ENCODE results near the gene GORAB. TPM values are rescaled to one million over a fixed set of nuclear protein-coding genes. Genes with fewer than 3 reads are reported as not detected.

GORAB gene
- total and polyA plus RNA-seq, 10 of the 15 experiments (the other 5 are each of a cell fraction or from before 2014, with no cell fraction given), result 5.5 to 38.6 (median 10.3) TPM

DNA sequence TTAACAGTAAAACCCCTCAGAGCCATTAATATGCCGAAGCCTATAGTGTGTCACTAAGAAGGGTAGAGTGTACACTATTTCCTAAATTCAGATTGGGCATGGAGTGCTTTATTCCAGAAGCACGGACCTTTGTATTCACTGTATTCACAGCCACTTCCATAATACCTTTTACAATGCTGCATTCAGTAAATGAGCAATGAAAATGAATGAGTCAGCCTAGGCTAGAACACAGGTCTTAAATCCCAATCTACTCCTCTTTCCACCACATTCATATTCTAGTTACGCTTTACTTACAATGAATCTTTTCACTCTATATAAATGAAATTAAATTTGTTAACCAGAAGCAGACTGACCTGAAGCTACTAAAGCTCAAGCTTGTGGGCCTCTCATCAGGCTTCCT is 13.0 kb upstream of the GORAB start (continued):
- TF ChIP-seq, protein P1, sequence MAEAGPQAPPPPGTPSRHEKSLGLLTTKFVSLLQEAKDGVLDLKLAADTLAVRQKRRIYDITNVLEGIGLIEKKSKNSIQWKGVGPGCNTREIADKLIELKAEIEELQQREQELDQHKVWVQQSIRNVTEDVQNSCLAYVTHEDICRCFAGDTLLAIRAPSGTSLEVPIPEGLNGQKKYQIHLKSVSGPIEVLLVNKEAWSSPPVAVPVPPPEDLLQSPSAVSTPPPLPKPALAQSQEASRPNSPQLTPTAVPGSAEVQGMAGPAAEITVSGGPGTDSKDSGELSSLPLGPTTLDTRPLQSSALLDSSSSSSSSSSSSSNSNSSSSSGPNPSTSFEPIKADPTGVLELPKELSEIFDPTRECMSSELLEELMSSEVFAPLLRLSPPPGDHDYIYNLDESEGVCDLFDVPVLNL (IDR thresholded peaks at IDR 0.05; ENCODE audit: low read depth, low read length), result no peak

DNA sequence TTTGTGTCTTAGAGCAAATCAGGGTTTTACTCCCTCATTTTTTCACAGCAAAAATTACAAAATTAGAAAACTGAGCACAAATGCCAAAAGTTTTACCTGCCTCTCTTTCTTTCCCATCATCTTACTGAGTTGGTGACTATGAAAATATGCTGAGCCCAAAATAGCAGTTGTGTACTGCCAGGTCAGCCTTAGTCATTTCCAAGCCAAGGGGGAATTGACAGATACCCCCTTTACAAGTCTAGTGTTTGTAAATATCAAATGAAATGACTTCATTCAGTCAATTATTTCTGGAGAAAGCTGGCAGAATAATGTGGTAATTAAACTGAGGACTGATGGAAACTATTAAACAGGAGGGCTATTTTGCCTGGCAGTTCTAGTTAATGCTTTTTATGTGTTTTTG is 11.4 kb upstream of the GORAB start:
- intact Hi-C loops (cut with micrococcal nuclease; ENCODE audit: unreplicated experiment), result no loop called here
- RAD21 ChIA-PET (ENCODE audit: unreplicated experiment), result interaction anchor here (0.7 to 3.0 kb wide), 5 partner anchors 13 to 605 kb away, joined by 3 to 12 read pairs (median 3); no protein-coding TSS in a partner anchor
- no peak for TF ChIP-seq GATAD2B (conservative IDR thresholded peaks at IDR 0.05; ENCODE audit: low read depth)
- TF ChIP-seq PML (IDR thresholded peaks at IDR 0.05; ENCODE audit: low read length), result no peak
- TF ChIP-seq, protein P2, sequence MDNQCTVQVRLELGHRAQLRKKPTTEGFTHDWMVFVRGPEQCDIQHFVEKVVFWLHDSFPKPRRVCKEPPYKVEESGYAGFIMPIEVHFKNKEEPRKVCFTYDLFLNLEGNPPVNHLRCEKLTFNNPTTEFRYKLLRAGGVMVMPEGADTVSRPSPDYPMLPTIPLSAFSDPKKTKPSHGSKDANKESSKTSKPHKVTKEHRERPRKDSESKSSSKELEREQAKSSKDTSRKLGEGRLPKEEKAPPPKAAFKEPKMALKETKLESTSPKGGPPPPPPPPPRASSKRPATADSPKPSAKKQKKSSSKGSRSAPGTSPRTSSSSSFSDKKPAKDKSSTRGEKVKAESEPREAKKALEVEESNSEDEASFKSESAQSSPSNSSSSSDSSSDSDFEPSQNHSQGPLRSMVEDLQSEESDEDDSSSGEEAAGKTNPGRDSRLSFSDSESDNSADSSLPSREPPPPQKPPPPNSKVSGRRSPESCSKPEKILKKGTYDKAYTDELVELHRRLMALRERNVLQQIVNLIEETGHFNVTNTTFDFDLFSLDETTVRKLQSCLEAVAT (IDR thresholded peaks at IDR 0.05), result no peak
- TF ChIP-seq, protein P3, sequence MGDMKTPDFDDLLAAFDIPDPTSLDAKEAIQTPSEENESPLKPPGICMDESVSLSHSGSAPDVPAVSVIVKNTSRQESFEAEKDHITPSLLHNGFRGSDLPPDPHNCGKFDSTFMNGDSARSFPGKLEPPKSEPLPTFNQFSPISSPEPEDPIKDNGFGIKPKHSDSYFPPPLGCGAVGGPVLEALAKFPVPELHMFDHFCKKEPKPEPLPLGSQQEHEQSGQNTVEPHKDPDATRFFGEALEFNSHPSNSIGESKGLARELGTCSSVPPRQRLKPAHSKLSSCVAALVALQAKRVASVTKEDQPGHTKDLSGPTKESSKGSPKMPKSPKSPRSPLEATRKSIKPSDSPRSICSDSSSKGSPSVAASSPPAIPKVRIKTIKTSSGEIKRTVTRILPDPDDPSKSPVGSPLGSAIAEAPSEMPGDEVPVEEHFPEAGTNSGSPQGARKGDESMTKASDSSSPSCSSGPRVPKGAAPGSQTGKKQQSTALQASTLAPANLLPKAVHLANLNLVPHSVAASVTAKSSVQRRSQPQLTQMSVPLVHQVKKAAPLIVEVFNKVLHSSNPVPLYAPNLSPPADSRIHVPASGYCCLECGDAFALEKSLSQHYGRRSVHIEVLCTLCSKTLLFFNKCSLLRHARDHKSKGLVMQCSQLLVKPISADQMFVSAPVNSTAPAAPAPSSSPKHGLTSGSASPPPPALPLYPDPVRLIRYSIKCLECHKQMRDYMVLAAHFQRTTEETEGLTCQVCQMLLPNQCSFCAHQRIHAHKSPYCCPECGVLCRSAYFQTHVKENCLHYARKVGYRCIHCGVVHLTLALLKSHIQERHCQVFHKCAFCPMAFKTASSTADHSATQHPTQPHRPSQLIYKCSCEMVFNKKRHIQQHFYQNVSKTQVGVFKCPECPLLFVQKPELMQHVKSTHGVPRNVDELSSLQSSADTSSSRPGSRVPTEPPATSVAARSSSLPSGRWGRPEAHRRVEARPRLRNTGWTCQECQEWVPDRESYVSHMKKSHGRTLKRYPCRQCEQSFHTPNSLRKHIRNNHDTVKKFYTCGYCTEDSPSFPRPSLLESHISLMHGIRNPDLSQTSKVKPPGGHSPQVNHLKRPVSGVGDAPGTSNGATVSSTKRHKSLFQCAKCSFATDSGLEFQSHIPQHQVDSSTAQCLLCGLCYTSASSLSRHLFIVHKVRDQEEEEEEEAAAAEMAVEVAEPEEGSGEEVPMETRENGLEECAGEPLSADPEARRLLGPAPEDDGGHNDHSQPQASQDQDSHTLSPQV (IDR thresholded peaks at IDR 0.05), result no peak
- TF ChIP-seq, protein P4, sequence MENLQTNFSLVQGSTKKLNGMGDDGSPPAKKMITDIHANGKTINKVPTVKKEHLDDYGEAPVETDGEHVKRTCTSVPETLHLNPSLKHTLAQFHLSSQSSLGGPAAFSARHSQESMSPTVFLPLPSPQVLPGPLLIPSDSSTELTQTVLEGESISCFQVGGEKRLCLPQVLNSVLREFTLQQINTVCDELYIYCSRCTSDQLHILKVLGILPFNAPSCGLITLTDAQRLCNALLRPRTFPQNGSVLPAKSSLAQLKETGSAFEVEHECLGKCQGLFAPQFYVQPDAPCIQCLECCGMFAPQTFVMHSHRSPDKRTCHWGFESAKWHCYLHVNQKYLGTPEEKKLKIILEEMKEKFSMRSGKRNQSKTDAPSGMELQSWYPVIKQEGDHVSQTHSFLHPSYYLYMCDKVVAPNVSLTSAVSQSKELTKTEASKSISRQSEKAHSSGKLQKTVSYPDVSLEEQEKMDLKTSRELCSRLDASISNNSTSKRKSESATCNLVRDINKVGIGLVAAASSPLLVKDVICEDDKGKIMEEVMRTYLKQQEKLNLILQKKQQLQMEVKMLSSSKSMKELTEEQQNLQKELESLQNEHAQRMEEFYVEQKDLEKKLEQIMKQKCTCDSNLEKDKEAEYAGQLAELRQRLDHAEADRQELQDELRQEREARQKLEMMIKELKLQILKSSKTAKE (IDR thresholded peaks at IDR 0.05; ENCODE audit: low read depth, poor library complexity, severe bottlenecking), result no peak
- TF ChIP-seq SUPT20H (IDR thresholded peaks at IDR 0.05; ENCODE audit: borderline replicate concordance, control insufficient read depth, low read depth, low read length), result no peak
- TF ChIP-seq HDAC6 (IDR thresholded peaks at IDR 0.05; ENCODE audit: unreplicated experiment), result no peak
- TF ChIP-seq, protein P5, sequence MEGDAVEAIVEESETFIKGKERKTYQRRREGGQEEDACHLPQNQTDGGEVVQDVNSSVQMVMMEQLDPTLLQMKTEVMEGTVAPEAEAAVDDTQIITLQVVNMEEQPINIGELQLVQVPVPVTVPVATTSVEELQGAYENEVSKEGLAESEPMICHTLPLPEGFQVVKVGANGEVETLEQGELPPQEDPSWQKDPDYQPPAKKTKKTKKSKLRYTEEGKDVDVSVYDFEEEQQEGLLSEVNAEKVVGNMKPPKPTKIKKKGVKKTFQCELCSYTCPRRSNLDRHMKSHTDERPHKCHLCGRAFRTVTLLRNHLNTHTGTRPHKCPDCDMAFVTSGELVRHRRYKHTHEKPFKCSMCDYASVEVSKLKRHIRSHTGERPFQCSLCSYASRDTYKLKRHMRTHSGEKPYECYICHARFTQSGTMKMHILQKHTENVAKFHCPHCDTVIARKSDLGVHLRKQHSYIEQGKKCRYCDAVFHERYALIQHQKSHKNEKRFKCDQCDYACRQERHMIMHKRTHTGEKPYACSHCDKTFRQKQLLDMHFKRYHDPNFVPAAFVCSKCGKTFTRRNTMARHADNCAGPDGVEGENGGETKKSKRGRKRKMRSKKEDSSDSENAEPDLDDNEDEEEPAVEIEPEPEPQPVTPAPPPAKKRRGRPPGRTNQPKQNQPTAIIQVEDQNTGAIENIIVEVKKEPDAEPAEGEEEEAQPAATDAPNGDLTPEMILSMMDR (IDR thresholded peaks at IDR 0.05 in 2 of 3, conservative IDR thresholded peaks at IDR 0.05 in 1 of 3; ENCODE audit: control insufficient read depth in 2 of 3, extremely low read depth in 1 of 3, insufficient read depth in 1 of 3, low read depth in 3 of 3, low read length in 3 of 3), result no peak
- TF ChIP-seq RFX5 (IDR thresholded peaks at IDR 0.05; ENCODE audit: low read depth, low read length), result no peak
- TF ChIP-seq NR2F1 (conservative IDR thresholded peaks at IDR 0.05), result no peak

More for the DNA sequence above, 11.4 kb upstream of the GORAB start:
- Histone ChIP-seq H3K27me3 (replicated peaks in 1 of 2; ENCODE audit: control insufficient read depth in 2 of 2, insufficient read depth in 2 of 2, low read length in 1 of 2) (no peaks in the 10 kb centered on the region; a peak in 1 of 4 replicates), H3K4me3 (no peak overlapping the region), H3K9me3 (replicated peaks; ENCODE audit: control insufficient read depth, insufficient read depth, low read length) (no peaks in the 10 kb centered on the region), H3K27ac (ENCODE audit: control insufficient read depth, insufficient read depth) (no peak overlapping the region), H3K9ac (ENCODE audit: control insufficient read depth, insufficient read depth, low read length) (no peak overlapping the region), H3K4me1 (ENCODE audit: control insufficient read depth, insufficient read depth, low read length) (no peaks in the 10 kb centered on the region), H4K20me1 (ENCODE audit: control insufficient read depth, insufficient read depth) (no peaks in the 10 kb centered on the region), H2AFZ (ENCODE audit: control insufficient read depth, low read depth, low read length) (no peak overlapping the region), H3K4me2 (ENCODE audit: control insufficient read depth, insufficient read depth) (no peak overlapping the region), H3K36me3 (ENCODE audit: control insufficient read depth in 2 of 2, insufficient read depth in 2 of 2, low read length in 1 of 2) (no peaks in the 10 kb centered on the region), H3K79me2 (ENCODE audit: control insufficient read depth, insufficient read depth, low read length) (no peaks in the 10 kb centered on the region)
- no peak for DNase-seq (ENCODE audit: low read depth, low spot score)
- ChIA-PET POLR2A (interaction anchor here (0.6 kb wide), 1 partner anchor 13 kb away, joined by 5 read pairs; no protein-coding TSS in a partner anchor), SMC1A (ENCODE audit: uncharacterized antibody, unreplicated experiment) (interaction anchor here (0.7 to 6.2 kb wide), 4 partner anchors 11 to 60 kb away, joined by 3 to 47 read pairs (median 4); partner anchors contain the start of gene GORAB), CTCF (interaction anchor here (1.8 kb wide), 1 partner anchor 152 kb away, joined by 5 read pairs; no protein-coding TSS in a partner anchor)
- in situ Hi-C loops (cut with MboI), result no loop called here
- no TSS peak for BruUV-seq (replicated peaks)
- no peak for ATAC-seq
- FAIRE-seq, result no peak
